ENCODE measurements around the gene DCLRE1B.

DCLRE1B gene

GRCh38 chr1:113872219-113872935 lies 32.7 kb upstream of the DCLRE1B start:
- no peak overlapping the region for H3K4me3 ChIP-seq (ENCODE audit: control insufficient read depth, low read depth, low read length)
- no peak for TF ChIP-seq CTCF (conservative IDR thresholded peaks at IDR 0.05; ENCODE audit: control insufficient read depth, insufficient read depth, low read depth, low read length)
- DNase-seq (ENCODE audit: low read depth), result no peak

GRCh38 chr1:113874012-113874879 lies 30.9 kb upstream of the DCLRE1B start:
- peak; percentile 21 for TF ChIP-seq CTCF (conservative IDR thresholded peaks at IDR 0.05; ENCODE audit: control insufficient read depth, insufficient read depth, low read depth, low read length)
- peak; percentile 6 for DNase-seq (ENCODE audit: low read depth)
- H3K4me3 ChIP-seq (ENCODE audit: control insufficient read depth, low read depth, low read length), result no peak overlapping the region

GRCh38 chr1:113875714-113876113 lies 29.4 kb upstream of the DCLRE1B start:
- DNase-seq (ENCODE audit: low read depth), result no peak
- no peak overlapping the region for H3K4me3 ChIP-seq (ENCODE audit: control insufficient read depth, low read depth, low read length)
- TF ChIP-seq CTCF (conservative IDR thresholded peaks at IDR 0.05; ENCODE audit: control insufficient read depth, insufficient read depth, low read depth, low read length), result no peak

GRCh38 chr1:113876176-113876575 lies 28.9 kb upstream of the DCLRE1B start:
- no peak overlapping the region for H3K4me3 ChIP-seq (ENCODE audit: control insufficient read depth, low read depth, low read length)

GRCh38 chr1:113879739-113880038 lies 25.4 kb upstream of the DCLRE1B start:
- DNase-seq (ENCODE audit: low read depth), result no peak
- no peak for TF ChIP-seq CTCF (conservative IDR thresholded peaks at IDR 0.05; ENCODE audit: control insufficient read depth, insufficient read depth, low read depth, low read length)

More at GRCh38 chr1:113876176-113876575, 28.9 kb upstream of the DCLRE1B start:
- no peak for DNase-seq (ENCODE audit: low read depth)
- no peak for TF ChIP-seq CTCF (conservative IDR thresholded peaks at IDR 0.05; ENCODE audit: control insufficient read depth, insufficient read depth, low read depth, low read length)

GRCh38 chr1:113881661-113882060 lies 23.5 kb upstream of the DCLRE1B start:
- no peak for TF ChIP-seq CTCF (conservative IDR thresholded peaks at IDR 0.05; ENCODE audit: control insufficient read depth, insufficient read depth, low read depth, low read length)
- DNase-seq (ENCODE audit: low read depth), result no peak
- H3K4me3 ChIP-seq (ENCODE audit: control insufficient read depth, low read depth, low read length), result no peak overlapping the region

More at GRCh38 chr1:113879739-113880038, 25.4 kb upstream of the DCLRE1B start:
- no peak overlapping the region for H3K4me3 ChIP-seq (ENCODE audit: control insufficient read depth, low read depth, low read length)
